Nephron progenitor cell (in vitro differentiated cells): ENCODE data around the gene FIBCD1.

ENCODE experiments used
- DNase-seq: peaks from one replicate; pipeline ENCODE4 v3.0.0; 2021
- H3K27ac Mint-ChIP-seq: 2 replicates; pipeline ENCODE4 v1.8.0; 2021; ENCODE audit warnings: mild to moderate bottlenecking, moderate library complexity, mixed read lengths
- H3K27me3 Mint-ChIP-seq: 2 replicates; pipeline ENCODE4 v1.8.0; 2021; ENCODE audit warnings: mild to moderate bottlenecking, low read depth, mixed read lengths; ENCODE audit not compliant: poor library complexity
- H3K36me3 Mint-ChIP-seq: 2 replicates; pipeline ENCODE4 v1.8.0; 2021; ENCODE audit warnings: low read depth, mixed read lengths
- H3K4me1 Mint-ChIP-seq: 2 replicates; pipeline ENCODE4 v1.8.0; 2021; ENCODE audit warnings: mixed read lengths
- H3K4me3 Mint-ChIP-seq: 2 replicates; pipeline ENCODE4 v1.8.0; 2021; ENCODE audit warnings: mild to moderate bottlenecking, moderate library complexity, mixed read lengths
- H3K9me3 Mint-ChIP-seq: 2 replicates; pipeline ENCODE4 v1.8.0; 2021; ENCODE audit warnings: mild to moderate bottlenecking, moderate library complexity, mixed read lengths
- CTCF ChIP-seq: fragments of 200-600 bp; sonication (generic); IDR thresholded peaks from 2 replicates; pipeline ENCODE4 v1.5.0; 2021; ENCODE audit warnings: antibody characterized with exemption

Gene FIBCD1

GRCh38 chr9:130977811-130978221 is 38.8 kb upstream of the FIBCD1 start:
- Mint-ChIP-seq H3K27me3 (peaks cover 24% of the 10 kb centered on the region), H3K36me3 (no peaks in the 10 kb centered on the region), H3K4me3 (no peak overlapping the region), H3K9me3 (no peaks in the 10 kb centered on the region), H3K27ac (no peak overlapping the region), H3K4me1 (peaks cover 53% of the 10 kb centered on the region)
- no peak for DNase-seq
- no peak for TF ChIP-seq CTCF

GRCh38 chr9:130975932-130976841 is 37.1 kb upstream of the FIBCD1 start:
- no peaks in the 10 kb centered on the region for H3K9me3 Mint-ChIP-seq
- DNase-seq, result no peak
- no peak for TF ChIP-seq CTCF
- peaks cover 36% of the 10 kb centered on the region for H3K27me3 Mint-ChIP-seq
- H3K36me3 Mint-ChIP-seq, result no peaks in the 10 kb centered on the region
- H3K27ac Mint-ChIP-seq, result no peak overlapping the region
- H3K4me3 Mint-ChIP-seq, result no peak overlapping the region
- H3K4me1 Mint-ChIP-seq, result peaks cover 52% of the 10 kb centered on the region

GRCh38 chr9:130975156-130975555 is 36.1 kb upstream of the FIBCD1 start:
- Mint-ChIP-seq H3K27me3 (peaks cover 38% of the 10 kb centered on the region), H3K4me3 (no peak overlapping the region), H3K36me3 (no peaks in the 10 kb centered on the region), H3K9me3 (no peaks in the 10 kb centered on the region), H3K27ac (no peak overlapping the region), H3K4me1 (peaks cover 49% of the 10 kb centered on the region)
- no peak for TF ChIP-seq CTCF
- no peak for DNase-seq

- H3K27me3 Mint-ChIP-seq, result peaks cover 36% of the 10 kb centered on the region
- H3K4me3 Mint-ChIP-seq, result no peak overlapping the region
- TF ChIP-seq CTCF, result no peak
- no peak overlapping the region for H3K27ac Mint-ChIP-seq
- H3K9me3 Mint-ChIP-seq, result no peaks in the 10 kb centered on the region
- no peaks in the 10 kb centered on the region for H3K36me3 Mint-ChIP-seq
- H3K4me1 Mint-ChIP-seq, result peaks cover 44% of the 10 kb centered on the region
- DNase-seq, result no peak
These were observed 35.6 kb upstream of the FIBCD1 start for GRCh38 chr9:130974697-130975096.

GRCh38 chr9:130973686-130974281 is 34.7 kb upstream of the FIBCD1 start:
- H3K9me3 Mint-ChIP-seq, result no peaks in the 10 kb centered on the region
- H3K27me3 Mint-ChIP-seq, result peaks cover 40% of the 10 kb centered on the region
- DNase-seq, result no peak
- H3K36me3 Mint-ChIP-seq, result no peaks in the 10 kb centered on the region
- H3K4me1 Mint-ChIP-seq, result peaks cover 40% of the 10 kb centered on the region
- no peak for TF ChIP-seq CTCF
- no peak overlapping the region for H3K4me3 Mint-ChIP-seq
- no peak overlapping the region for H3K27ac Mint-ChIP-seq
